Measurements from ENCODE around the gene CRB3.

GRCh38 chr19:6451583-6452222, 12.4 kb upstream of the CRB3 start:
- no peak for TF ChIP-seq CTCF (IDR thresholded peaks at IDR 0.05; ENCODE audit: low read length)
- TF ChIP-seq EZH2phosphoT487 (IDR thresholded peaks at IDR 0.05; ENCODE audit: low read length), result no peak
- TF ChIP-seq EZH2 (optimal IDR thresholded peaks at IDR 0.05; ENCODE audit: low read depth, low read length), result no peak

Data from MM.1S (cell line).